Natural killer cell (primary cell): Measurements from ENCODE around the gene PLIN4. TPM values are rescaled to one million over a fixed set of nuclear protein-coding genes. Genes with fewer than 3 reads are reported as not detected.
"Not testable (repeated sequence)": the region's sequence is repeated elsewhere in the genome, so short reads cannot be mapped to it uniquely, and the experiment has no call there.

Source experiments
- ATAC-seq, 3 donors: fragments of 150-1000 bp in 2 of 3; fragments of 200-7000 bp in 1 of 3; cut with Tn5 transposase; 1 replicate in 1 of 3; 2 replicates in 2 of 3; pipeline ENCODE4 v1.10.0; 2021; ENCODE audit warnings: mild to moderate bottlenecking in 2 of 3, moderate library complexity in 2 of 3
- DNase-seq, 2 donors: peaks; one replicate each; pipeline versions ENCODE4 v3.0.0 to v3.0.0-alpha.2; 2013 to 2021; ENCODE audit warnings: mixed read lengths in 1 of 2
- H3K27ac ChIP-seq: one replicate; pipeline ENCODE4 v1.5.1; 2013; ENCODE audit warnings: mild to moderate bottlenecking, low read length
- H3K27me3 ChIP-seq: one replicate; pipeline ENCODE4 v1.6.1; 2013; ENCODE audit warnings: low read length; ENCODE audit not compliant: control insufficient read depth, insufficient read depth
- H3K36me3 ChIP-seq: one replicate; pipeline ENCODE4 v1.6.1; 2013; ENCODE audit warnings: low read length; ENCODE audit not compliant: control insufficient read depth, insufficient read depth
- H3K4me1 ChIP-seq: one replicate; pipeline ENCODE4 v1.6.1; 2013; ENCODE audit warnings: low read length; ENCODE audit not compliant: control insufficient read depth, insufficient read depth
- H3K4me3 ChIP-seq: one replicate; pipeline ENCODE4 v1.5.1; 2013; ENCODE audit warnings: low read length
- H3K9me3 ChIP-seq: one replicate; pipeline ENCODE4 v1.6.1; 2013; ENCODE audit warnings: low read length; ENCODE audit not compliant: control insufficient read depth, insufficient read depth
- H3K27ac Mint-ChIP-seq, 2 donors: one replicate each; pipeline ENCODE4 v1.8.0; 2022; ENCODE audit warnings: mild to moderate bottlenecking in 2 of 2, mixed read lengths in 2 of 2, moderate library complexity in 1 of 2
- H3K27me3 Mint-ChIP-seq, 2 donors: one replicate each; pipeline ENCODE4 v1.8.0; 2022; ENCODE audit warnings: low read depth in 2 of 2, mixed read lengths in 2 of 2
- H3K36me3 Mint-ChIP-seq: one replicate; pipeline ENCODE4 v1.8.0; 2022; ENCODE audit warnings: mixed read lengths
- H3K4me1 Mint-ChIP-seq, 2 donors: one replicate each; pipeline ENCODE4 v1.8.0; 2022; ENCODE audit warnings: mixed read lengths in 2 of 2
- H3K4me3 Mint-ChIP-seq: one replicate; pipeline ENCODE4 v1.8.0; 2022; ENCODE audit warnings: mild to moderate bottlenecking, moderate library complexity, mixed read lengths
- H3K9me3 Mint-ChIP-seq, 2 donors: one replicate each; pipeline ENCODE4 v1.8.0; 2022; ENCODE audit warnings: mixed read lengths in 2 of 2
- WGBS: methylation state at CpG from one replicate; pipeline ENCODE4 v1.1.7; 2013; ENCODE audit warnings: missing lambda C conversion rate; ENCODE audit not compliant: insufficient coverage; 5-methylcytosine and 5-hydroxymethylcytosine counted together
- intact Hi-C: fragments of 100-400 bp; cut with micrococcal nuclease; formaldehyde crosslinking; loops from one replicate; pipeline ENCODE4 v1.14.2; 2022
- total RNA-seq, 4 donors: library from RNA; stranded (reverse); fragments of 120-200 nt in 1 of 4; gene quantifications; one replicate each; pipeline versions ENCODE4 v1.2.3 to v1.2.4, GENCODE V29; 2013 to 2022
- TF ChIP-seq, protein P1 (sequence below): fragments of 200-600 bp; IDR thresholded peaks from one replicate; pipeline ENCODE4 v1.8.0; 2022; ENCODE audit warnings: antibody characterized with exemption

PLIN4 gene
- total RNA-seq, 3 donors from 2014 or later (not counting 1 experiment from before 2014, with no cell fraction given), result 0.33 TPM; not detected in 2

DNA sequence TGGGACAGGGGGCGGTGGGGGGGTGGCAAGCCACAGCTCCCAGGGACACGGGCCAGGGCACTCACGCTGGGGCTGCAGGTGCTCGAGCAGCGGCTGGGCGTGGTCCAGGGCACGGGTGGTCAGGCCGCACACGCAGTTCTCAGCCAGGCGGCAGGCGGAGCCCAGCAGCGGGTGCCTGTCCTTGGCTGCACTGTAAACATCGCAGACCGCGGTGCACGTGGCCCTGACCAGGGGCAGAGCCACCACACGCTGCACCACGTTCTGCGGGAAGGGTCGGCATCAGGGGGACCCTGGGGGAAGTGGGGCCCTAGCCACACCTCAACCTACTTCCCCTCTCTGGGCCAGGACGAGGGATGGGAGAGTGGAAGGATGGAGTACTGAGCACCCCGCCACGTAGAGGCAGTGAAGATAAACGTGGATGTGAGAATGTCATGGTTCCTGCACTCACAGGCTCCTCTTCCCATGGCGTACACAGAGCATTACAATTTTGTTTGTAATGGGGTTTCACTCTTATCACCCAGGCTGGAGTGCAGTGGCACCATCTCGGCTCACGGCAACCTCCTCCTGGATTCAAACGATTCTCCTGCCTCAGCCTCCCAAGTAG lies 13.4 kb upstream of the PLIN4 start:
- no peaks in the 10 kb centered on the region for H3K36me3 ChIP-seq
- ATAC-seq, result no peak
- no peaks in the 10 kb centered on the region for H3K36me3 Mint-ChIP-seq
- H3K9me3 ChIP-seq, result no peaks in the 10 kb centered on the region
- H3K4me3 ChIP-seq, result no peak overlapping the region
- no peak overlapping the region for H3K27ac ChIP-seq
- H3K4me1 ChIP-seq, result peaks cover 9% of the 10 kb centered on the region
- TF ChIP-seq, protein P1, sequence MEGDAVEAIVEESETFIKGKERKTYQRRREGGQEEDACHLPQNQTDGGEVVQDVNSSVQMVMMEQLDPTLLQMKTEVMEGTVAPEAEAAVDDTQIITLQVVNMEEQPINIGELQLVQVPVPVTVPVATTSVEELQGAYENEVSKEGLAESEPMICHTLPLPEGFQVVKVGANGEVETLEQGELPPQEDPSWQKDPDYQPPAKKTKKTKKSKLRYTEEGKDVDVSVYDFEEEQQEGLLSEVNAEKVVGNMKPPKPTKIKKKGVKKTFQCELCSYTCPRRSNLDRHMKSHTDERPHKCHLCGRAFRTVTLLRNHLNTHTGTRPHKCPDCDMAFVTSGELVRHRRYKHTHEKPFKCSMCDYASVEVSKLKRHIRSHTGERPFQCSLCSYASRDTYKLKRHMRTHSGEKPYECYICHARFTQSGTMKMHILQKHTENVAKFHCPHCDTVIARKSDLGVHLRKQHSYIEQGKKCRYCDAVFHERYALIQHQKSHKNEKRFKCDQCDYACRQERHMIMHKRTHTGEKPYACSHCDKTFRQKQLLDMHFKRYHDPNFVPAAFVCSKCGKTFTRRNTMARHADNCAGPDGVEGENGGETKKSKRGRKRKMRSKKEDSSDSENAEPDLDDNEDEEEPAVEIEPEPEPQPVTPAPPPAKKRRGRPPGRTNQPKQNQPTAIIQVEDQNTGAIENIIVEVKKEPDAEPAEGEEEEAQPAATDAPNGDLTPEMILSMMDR, result no peak
- H3K27ac Mint-ChIP-seq, result no peak overlapping the region
- intact Hi-C loops, result no loop called here
- H3K4me1 Mint-ChIP-seq, result no peaks in the 10 kb centered on the region
- no peaks in the 10 kb centered on the region for H3K9me3 Mint-ChIP-seq
- 46% methylated on average over 22 of the region's 28 CpGs for WGBS
- H3K27me3 Mint-ChIP-seq, result peaks cover 0 to 11% of the 10 kb centered on the region in 2 donors
- H3K4me3 Mint-ChIP-seq, result no peak overlapping the region
- H3K27me3 ChIP-seq, result no peaks in the 10 kb centered on the region
- no peak for DNase-seq

DNA sequence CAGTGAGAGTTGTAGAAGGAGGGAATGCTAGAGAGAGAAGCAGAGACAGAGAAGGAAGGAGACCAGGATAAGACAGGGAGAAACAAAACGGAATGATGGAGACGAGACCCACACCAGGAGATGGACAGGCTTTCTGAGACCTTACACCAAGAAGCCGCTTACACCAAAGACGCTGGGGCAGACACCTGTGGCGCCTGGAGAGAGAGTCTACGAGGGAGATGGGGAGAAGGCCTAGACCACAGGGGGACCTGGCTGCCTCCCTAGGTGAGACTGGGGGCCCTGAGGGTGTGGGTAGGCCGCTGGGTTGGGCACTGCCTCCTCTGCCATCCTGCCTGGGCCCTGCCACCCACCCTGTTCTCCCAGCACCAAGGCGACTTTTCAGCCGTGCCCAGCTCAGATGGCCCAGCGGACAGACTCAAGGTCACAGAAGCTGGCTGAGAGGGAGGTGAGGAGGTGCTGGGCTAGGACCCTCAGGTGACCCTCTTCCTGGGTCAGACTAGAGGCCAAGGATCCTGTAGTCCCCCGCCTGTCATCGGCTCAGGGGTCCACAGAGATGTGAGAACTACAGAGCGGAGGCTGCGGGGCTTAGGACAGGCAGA lies 11.7 kb upstream of the PLIN4 start:
- 80% methylated on average over 13 of the region's 14 CpGs for WGBS
- H3K27ac Mint-ChIP-seq, result no peak overlapping the region
- H3K36me3 Mint-ChIP-seq, result no peaks in the 10 kb centered on the region

DNA sequence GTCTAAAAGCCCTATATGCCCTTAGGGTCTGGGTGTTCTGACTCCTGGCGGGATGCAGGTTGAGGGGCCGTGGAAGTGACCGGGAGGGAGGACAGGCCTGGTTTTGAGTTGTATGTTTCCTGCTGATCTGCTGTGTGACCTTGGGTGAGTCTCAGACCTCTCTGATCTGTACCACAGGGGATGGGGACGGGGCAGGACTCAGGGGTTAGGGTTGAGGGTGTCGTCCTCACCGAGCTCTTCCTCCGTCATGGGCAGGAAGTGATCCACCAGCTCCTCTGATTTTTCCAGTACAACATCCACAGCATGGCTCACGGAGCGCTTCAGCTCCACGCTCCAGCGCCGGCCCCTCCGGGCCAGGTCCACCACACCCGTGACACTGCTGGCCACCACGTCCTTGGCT lies 10.6 kb upstream of the PLIN4 start:
- TF ChIP-seq, protein P1, result no peak
- intact Hi-C loops, result loop anchor here (10.0 kb wide), 1 partner anchor 264 kb away; no protein-coding TSS in a partner anchor
- Histone ChIP-seq H3K9me3 (no peaks in the 10 kb centered on the region), H3K27me3 (no peaks in the 10 kb centered on the region), H3K27ac (no peak overlapping the region), H3K4me1 (no peaks in the 10 kb centered on the region), H3K4me3 (no peak overlapping the region), H3K36me3 (no peaks in the 10 kb centered on the region)
- ATAC-seq, result no peak
- 88% methylated on average over 15 of the region's 15 CpGs for WGBS
- Mint-ChIP-seq H3K36me3 (no peaks in the 10 kb centered on the region), H3K4me1 (no peaks in the 10 kb centered on the region), H3K4me3 (no peak overlapping the region), H3K27ac (no peak overlapping the region), H3K27me3 (peaks cover 0 to 6% of the 10 kb centered on the region in 2 donors), H3K9me3 (no peaks in the 10 kb centered on the region)
- no peak for DNase-seq

More for the DNA sequence above, 11.7 kb upstream of the PLIN4 start:
- no peak overlapping the region for H3K4me3 ChIP-seq
- H3K27ac ChIP-seq, result no peak overlapping the region
- H3K4me1 ChIP-seq, result peaks cover 4% of the 10 kb centered on the region
- intact Hi-C loops, result loop anchor here (10.0 kb wide), 1 partner anchor 265 kb away; no protein-coding TSS in a partner anchor
- no peaks in the 10 kb centered on the region for H3K36me3 ChIP-seq
- no peak for DNase-seq
- no peak for ATAC-seq
- no peaks in the 10 kb centered on the region for H3K27me3 ChIP-seq
- H3K9me3 ChIP-seq, result no peaks in the 10 kb centered on the region
- H3K27me3 Mint-ChIP-seq, result peaks cover 0 to 6% of the 10 kb centered on the region in 2 donors
- TF ChIP-seq, protein P1, result no peak
- H3K4me3 Mint-ChIP-seq, result no peak overlapping the region
- no peaks in the 10 kb centered on the region for H3K4me1 Mint-ChIP-seq
- no peaks in the 10 kb centered on the region for H3K9me3 Mint-ChIP-seq

DNA sequence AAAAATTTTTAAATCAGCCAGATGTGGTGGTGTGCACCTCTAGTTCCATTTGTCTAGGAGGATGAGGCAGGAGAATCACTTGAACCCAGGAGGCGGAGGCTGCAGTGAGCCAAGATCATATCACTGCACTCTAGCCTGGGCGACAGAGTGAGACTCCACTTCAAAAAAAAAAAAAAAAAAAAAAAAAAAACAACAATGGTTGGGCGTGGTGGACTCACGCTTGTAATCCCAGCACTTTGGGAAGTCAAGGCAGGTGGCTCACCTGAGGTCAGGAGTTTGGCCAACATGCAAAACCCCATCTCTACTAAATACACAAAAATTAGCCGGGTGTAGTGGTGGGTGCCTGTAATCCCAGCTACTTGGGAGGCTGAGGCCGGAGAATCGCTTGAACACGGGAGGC lies 9.1 kb upstream of the PLIN4 start:
- not testable (repeated sequence) for H3K27ac ChIP-seq, DNase-seq, H3K27me3 Mint-ChIP-seq, H3K36me3 ChIP-seq, H3K4me1 Mint-ChIP-seq, H3K27ac Mint-ChIP-seq, H3K27me3 ChIP-seq, H3K4me3 Mint-ChIP-seq, H3K4me3 ChIP-seq, H3K4me1 ChIP-seq, H3K9me3 ChIP-seq, H3K9me3 Mint-ChIP-seq, H3K36me3 Mint-ChIP-seq, ATAC-seq
- intact Hi-C loops, result loop anchor here (10.0 kb wide), 1 partner anchor 263 kb away; no protein-coding TSS in a partner anchor
- WGBS, result 93% methylated on average over 3 of the region's 8 CpGs
